NK-92 treated with Interleukin-12 subunit alpha and Interleukin-12 subunit beta, amount 100 ng/mL, for 24 hours (cell line): ENCODE measurements around the gene ADAMTS14.
A peak's percentile ranks its signal among the peaks of the same experiment; 100 is the strongest.
"Not testable (repeated sequence)": the region's sequence is repeated elsewhere in the genome, so short reads cannot be mapped to it uniquely, and the experiment has no call there.

Experiments
- DNase-seq: peaks from one replicate; lab custom pipeline; 2025; lab: John Stamatoyannopoulos, UW

The ADAMTS14 gene

GRCh38 chr10:70751356-70751755 is 79.0 kb downstream of the ADAMTS14 start:
- DNase-seq = no peak

- no peak for DNase-seq
These were observed 79.7 kb downstream of the ADAMTS14 start for GRCh38 chr10:70751991-70752390.

- no peak for DNase-seq
These were observed 80.3 kb downstream of the ADAMTS14 start for GRCh38 chr10:70752571-70752970.

GRCh38 chr10:70753026-70753663 is 80.8 kb downstream of the ADAMTS14 start:
- DNase-seq = no peak

GRCh38 chr10:70753841-70754621 is 81.7 kb downstream of the ADAMTS14 start:
- no peak for DNase-seq

- no peak for DNase-seq
These were observed 84.5 kb downstream of the ADAMTS14 start for GRCh38 chr10:70756700-70757360.

- DNase-seq = no peak
These were observed 85.5 kb downstream of the ADAMTS14 start for GRCh38 chr10:70757856-70758255.

- peak; percentile 30 for DNase-seq
These were observed 86.6 kb downstream of the ADAMTS14 start for GRCh38 chr10:70758757-70759514.

- peak; percentile 13 for DNase-seq
These were observed 87.5 kb downstream of the ADAMTS14 start for GRCh38 chr10:70759781-70760180.

GRCh38 chr10:70760271-70760787 is 88.0 kb downstream of the ADAMTS14 start:
- no peak for DNase-seq

- no peak for DNase-seq
These were observed 88.8 kb downstream of the ADAMTS14 start for GRCh38 chr10:70761031-70761601.

- no peak for DNase-seq
These were observed 89.5 kb downstream of the ADAMTS14 start for GRCh38 chr10:70761727-70762350.

- no peak for DNase-seq
These were observed 90.3 kb downstream of the ADAMTS14 start for GRCh38 chr10:70762441-70763175.

- DNase-seq = no peak
These were observed 91.3 kb downstream of the ADAMTS14 start for GRCh38 chr10:70763567-70763966.

- no peak for DNase-seq
These were observed 93.7 kb downstream of the ADAMTS14 start for GRCh38 chr10:70765794-70766594.

GRCh38 chr10:70768026-70768685 is 95.8 kb downstream of the ADAMTS14 start:
- DNase-seq = not testable (repeated sequence)

- no peak for DNase-seq
These were observed 96.8 kb downstream of the ADAMTS14 start for GRCh38 chr10:70769121-70769520.

- no peak for DNase-seq
These were observed 97.7 kb downstream of the ADAMTS14 start for GRCh38 chr10:70770001-70770400.

- not testable (repeated sequence) for DNase-seq
These were observed 98.2 kb downstream of the ADAMTS14 start for GRCh38 chr10:70770516-70770915.
